SHP77 treated with DMSO at 0.1 percent for 48 hours (cell line): Measurements from ENCODE around the gene OR8D2.
"Not testable (repeated sequence)": the region's sequence is repeated elsewhere in the genome, so short reads cannot be mapped to it uniquely, and the experiment has no call there.

Source experiments
- DNase-seq: peaks from one replicate; lab custom pipeline; 2025; lab: John Stamatoyannopoulos, UW

The OR8D2 gene

DNA sequence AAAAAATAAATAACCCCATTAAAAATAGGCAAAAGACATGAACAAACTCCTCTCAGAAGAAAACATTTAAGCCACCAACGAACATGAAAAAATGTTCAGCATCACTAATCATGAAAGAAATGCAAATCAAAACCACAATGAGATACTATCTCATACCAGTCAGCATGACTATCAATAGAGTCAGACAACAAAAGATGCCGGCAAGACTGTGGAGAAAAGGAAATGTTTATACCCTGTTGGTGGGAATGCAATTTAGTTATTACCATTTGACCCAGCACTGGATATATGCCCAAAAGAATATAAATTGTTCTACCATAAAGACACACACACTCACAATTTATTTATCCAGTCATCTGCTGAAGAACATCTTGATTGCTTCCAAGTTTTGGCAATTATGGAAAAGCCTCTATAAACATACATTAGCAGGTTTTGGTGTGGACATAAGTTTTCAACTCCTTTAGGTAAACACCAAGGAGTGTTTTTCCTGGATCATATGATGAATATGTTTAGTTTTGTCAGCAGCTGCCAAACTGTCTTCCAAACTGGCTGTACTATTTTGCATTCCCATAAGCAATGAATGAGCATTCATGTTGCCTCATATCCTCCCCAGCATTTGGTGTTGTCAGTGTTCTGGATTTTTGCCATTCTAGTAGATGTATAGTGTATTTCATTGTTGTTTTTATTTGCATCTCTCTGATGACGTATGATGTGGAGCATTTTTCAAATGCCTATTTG is 34.2 kb downstream of the OR8D2 start:
- peak; percentile 66 for DNase-seq

DNA sequence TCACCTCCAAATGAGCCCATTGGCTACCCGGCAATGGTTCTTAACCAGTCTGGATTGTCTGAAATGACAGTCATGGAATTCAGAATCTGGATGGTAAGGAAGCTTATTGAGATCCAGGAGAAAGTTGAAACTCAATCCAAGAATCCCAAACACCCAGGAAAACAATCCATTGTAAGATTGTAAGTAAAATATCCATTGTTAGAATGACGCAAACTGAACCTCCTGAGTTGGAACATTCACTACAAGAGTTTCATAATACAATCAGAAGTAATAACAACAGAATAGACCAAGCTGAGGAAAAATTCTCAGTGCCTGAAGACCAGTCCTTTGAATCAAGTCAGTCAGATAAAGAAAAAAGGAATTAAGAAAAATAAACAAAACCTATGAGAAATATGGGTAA is 41.7 kb downstream of the OR8D2 start:
- no peak for DNase-seq

DNA sequence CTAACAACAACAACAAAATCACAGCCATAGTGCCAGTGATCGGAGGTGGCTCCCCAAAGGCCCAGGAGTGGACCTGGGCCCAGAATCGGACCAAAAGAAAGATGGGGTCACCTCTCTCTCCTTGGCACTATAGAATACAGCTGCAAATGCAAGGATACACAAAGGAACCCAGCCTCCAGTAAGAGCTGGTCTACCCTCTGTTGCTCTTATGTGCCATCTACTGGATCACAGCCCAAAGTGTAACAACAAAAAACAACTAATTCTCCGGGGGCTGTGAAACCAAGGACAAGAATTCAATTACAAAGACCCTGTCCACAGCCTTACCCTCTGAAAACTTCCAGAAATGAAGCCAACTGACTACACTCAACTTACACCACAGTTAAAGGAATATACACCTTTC is 42.2 kb downstream of the OR8D2 start:
- no peak for DNase-seq

DNA sequence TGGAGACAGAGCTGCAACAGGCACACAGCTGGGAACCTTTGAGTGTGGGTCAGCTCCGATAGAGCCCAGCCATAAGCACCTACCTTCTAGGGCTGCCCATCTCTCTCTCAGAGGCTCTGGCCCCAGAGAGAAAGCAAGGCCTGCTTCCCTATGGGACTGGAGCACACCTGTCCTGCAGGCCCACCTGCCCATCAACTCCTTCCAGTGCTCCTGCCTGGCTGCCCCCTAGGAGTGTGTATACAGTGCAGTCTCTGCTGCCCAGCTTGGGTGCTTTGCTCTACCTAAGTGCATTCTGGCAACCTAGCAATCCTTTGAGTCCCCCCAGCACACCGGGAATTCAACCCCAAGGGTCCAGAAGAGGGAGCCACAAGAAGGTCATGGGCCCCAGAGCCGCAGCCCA is 42.8 kb downstream of the OR8D2 start:
- DNase-seq = no peak

DNA sequence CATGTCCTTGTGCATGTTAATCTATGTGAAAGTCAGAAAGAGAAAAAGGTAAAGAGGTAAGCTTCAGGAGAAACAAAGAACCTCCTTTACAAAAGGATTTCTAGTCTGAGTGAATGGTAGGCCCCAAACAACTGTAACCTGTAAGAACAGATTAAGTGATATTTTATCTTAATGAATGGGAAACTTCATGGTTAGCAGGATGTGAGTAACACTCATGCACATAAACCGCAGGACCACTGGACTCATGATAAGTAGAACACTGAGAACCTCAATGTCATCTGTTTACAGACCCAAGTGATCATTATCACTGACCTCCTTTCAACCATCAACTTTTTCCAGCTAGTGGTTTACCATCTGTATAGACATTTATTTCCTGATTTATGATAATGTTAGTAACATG is 43.9 kb downstream of the OR8D2 start:
- no peak for DNase-seq

DNA sequence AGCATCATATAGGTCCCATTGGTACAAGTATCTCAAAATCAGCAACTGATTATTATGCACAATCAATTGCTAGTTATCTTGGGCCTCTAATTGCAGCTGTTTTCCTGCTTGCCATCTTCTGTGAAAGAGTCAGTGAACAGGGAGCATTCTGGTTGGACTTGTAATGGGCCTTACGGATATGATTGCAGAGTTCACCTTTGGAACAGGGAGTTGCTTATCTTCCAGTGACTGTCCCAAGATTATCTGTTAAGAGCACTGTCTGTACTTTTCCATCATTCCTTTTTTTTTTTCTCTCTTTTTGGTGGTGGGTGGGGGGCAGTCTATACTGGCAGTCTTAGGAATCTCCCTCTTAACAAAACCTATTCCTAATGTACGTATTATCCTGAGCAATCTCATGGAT is 46.0 kb downstream of the OR8D2 start:
- DNase-seq = no peak

DNA sequence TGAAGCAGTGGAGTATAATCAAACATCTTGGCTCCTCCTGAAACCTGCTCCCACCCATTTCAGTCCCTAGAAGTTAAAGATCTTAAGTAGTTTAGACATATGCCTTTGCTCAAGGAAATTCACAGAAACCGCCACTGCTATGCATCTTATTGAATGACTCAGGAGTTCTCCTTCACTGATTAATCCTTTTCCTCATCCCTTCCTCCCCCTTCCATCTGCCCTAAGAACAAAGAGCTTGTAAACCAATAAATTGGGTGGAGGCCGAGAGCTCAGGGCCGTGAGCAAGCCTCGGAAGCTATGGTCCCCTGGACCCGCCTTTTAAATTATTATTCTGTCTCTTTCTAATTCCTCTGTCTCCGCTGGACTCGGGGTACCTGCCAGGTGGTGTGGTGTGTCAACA is 49.1 kb downstream of the OR8D2 start:
- DNase-seq = not testable (repeated sequence)
